GM12878 (cell line): ENCODE data around the gene IGFBP3.

Experiments used
- CEBPB ChIP-seq, 2 experiments: fragments of 150-350 bp in 1 of 2; IDR thresholded peaks; 2 replicates each; pipeline ENCODE4 v1.6.1; 2012 to 2014; ENCODE audit warnings: low read depth in 2 of 2, low read length in 2 of 2, borderline replicate concordance in 1 of 2, inconsistent platforms in 1 of 2
- CTCF ChIP-seq, 3 experiments: IDR thresholded peaks in 2 of 3; conservative IDR thresholded peaks in 1 of 3; 2 replicates each; pipeline ENCODE4 v1.5.1; 2011; ENCODE audit warnings: low read depth in 3 of 3, low read length in 3 of 3, mild to moderate bottlenecking in 3 of 3, control low read depth in 2 of 3, moderate library complexity in 2 of 3, inconsistent platforms in 1 of 3, mixed read lengths in 1 of 3; ENCODE audit not compliant: control insufficient read depth in 2 of 3, insufficient read depth in 1 of 3; ENCODE audit errors: extremely low read depth in 1 of 3
- ETV6 ChIP-seq, 2 experiments: fragments of 450-650 bp in 1 of 2; IDR thresholded peaks in 1 of 2; conservative IDR thresholded peaks in 1 of 2; 2 replicates each; pipeline ENCODE4 v1.6.1; 2014; ENCODE audit warnings: antibody characterized with exemption in 1 of 2, borderline replicate concordance in 1 of 2, low read depth in 1 of 2, mild to moderate bottlenecking in 1 of 2, moderate library complexity in 1 of 2
- EZH2 ChIP-seq: IDR thresholded peaks from 2 replicates; pipeline ENCODE4 v1.6.1; 2012; ENCODE audit warnings: low read depth, mild to moderate bottlenecking, control low read depth, inconsistent platforms, low read length, borderline replicate concordance; ENCODE audit not compliant: control insufficient read depth
- HDAC6 ChIP-seq: fragments of 200-600 bp; sonication (generic); IDR thresholded peaks from one replicate; pipeline ENCODE4 v1.8.0; 2017; ENCODE audit warnings: antibody characterized with exemption; ENCODE audit not compliant: unreplicated experiment
- HSF1 ChIP-seq: fragments of 150-350 bp; IDR thresholded peaks from 2 replicates; pipeline ENCODE4 v1.6.1; 2014; ENCODE audit warnings: mild to moderate bottlenecking, low read depth, low read length
- KAT2A ChIP-seq: conservative IDR thresholded peaks from 2 replicates; pipeline ENCODE4 v1.6.1; 2011; ENCODE audit warnings: low read depth, low read length; ENCODE audit not compliant: control insufficient read depth
- POLR2A ChIP-seq: IDR thresholded peaks from 2 replicates; pipeline ENCODE4 v1.6.1; 2011; ENCODE audit warnings: low read depth, mild to moderate bottlenecking, low read length
- RB1 ChIP-seq: fragments of 450-650 bp; formaldehyde crosslinking; IDR thresholded peaks from 2 replicates; pipeline ENCODE4 v1.6.1; 2017; ENCODE audit warnings: mild to moderate bottlenecking, borderline replicate concordance
- SREBF2 ChIP-seq: IDR thresholded peaks from 2 replicates; pipeline ENCODE4 v1.6.1; 2012; ENCODE audit warnings: mild to moderate bottlenecking, low read length
- USF2 ChIP-seq: IDR thresholded peaks from 2 replicates; pipeline ENCODE4 v1.6.1; 2011; ENCODE audit warnings: low read depth, low read length, improper control_type of control experiment, borderline replicate concordance
- YY1 ChIP-seq: IDR thresholded peaks from 2 replicates; pipeline ENCODE4 v1.6.1; 2011; ENCODE audit warnings: low read depth, mild to moderate bottlenecking, low read length
- TF ChIP-seq, protein P1 (sequence below): fragments of 450-650 bp; IDR thresholded peaks from 2 replicates; pipeline ENCODE4 v1.6.1; 2017; ENCODE audit warnings: borderline replicate concordance

DNA sequence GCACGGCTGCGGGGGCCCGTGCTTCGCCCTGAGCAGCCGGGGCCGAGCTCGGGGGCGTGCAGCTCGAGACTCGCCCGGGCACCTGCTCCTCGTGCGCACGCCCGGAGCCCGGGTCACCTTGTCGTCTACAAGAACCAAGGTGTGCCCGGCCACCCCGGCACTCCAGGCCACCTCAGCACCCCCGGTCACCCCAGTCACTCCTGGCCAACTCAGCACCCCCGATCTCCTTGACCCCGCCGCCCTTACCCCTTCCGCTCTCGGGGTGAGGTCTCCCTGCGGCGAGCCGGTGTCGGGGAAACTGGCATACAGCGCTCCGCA is 268 bp upstream of the IGFBP3 start:
- TF ChIP-seq CTCF (IDR thresholded peaks at IDR 0.05 in 2 of 3, conservative IDR thresholded peaks at IDR 0.05 in 1 of 3; ENCODE audit: control insufficient read depth in 2 of 3, extremely low read depth in 1 of 3, insufficient read depth in 1 of 3, low read depth in 3 of 3, low read length in 3 of 3) (no peak), CEBPB (IDR thresholded peaks at IDR 0.05; ENCODE audit: borderline replicate concordance in 1 of 2, low read depth in 2 of 2, low read length in 2 of 2) (no peak), EZH2 (no peak), USF2 (no peak), HDAC6 (no peak), POLR2A (no peak), SREBF2 (no peak), ETV6 (conservative IDR thresholded peaks at IDR 0.05 in 1 of 2, IDR thresholded peaks at IDR 0.05 in 1 of 2; ENCODE audit: borderline replicate concordance in 1 of 2, low read depth in 1 of 2) (no peak), RB1 (no peak), HSF1 (no peak), YY1 (no peak), KAT2A (no peak)
- TF ChIP-seq, protein P1, sequence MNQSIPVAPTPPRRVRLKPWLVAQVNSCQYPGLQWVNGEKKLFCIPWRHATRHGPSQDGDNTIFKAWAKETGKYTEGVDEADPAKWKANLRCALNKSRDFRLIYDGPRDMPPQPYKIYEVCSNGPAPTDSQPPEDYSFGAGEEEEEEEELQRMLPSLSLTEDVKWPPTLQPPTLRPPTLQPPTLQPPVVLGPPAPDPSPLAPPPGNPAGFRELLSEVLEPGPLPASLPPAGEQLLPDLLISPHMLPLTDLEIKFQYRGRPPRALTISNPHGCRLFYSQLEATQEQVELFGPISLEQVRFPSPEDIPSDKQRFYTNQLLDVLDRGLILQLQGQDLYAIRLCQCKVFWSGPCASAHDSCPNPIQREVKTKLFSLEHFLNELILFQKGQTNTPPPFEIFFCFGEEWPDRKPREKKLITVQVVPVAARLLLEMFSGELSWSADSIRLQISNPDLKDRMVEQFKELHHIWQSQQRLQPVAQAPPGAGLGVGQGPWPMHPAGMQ = no peak
